GM23338 (cell line): ENCODE measurements around the gene CEMIP2. TPM values are rescaled to one million over a fixed set of nuclear protein-coding genes. Genes with fewer than 3 reads are reported as not detected.

Experiments used
- ATAC-seq: fragments of 200-7000 bp; cut with Tn5 transposase; 3 replicates; pipeline ENCODE4 v1.9.1; 2020
- DNase-seq: peaks from one replicate; pipeline ENCODE4 v3.0.0-alpha.2; 2015; ENCODE audit warnings: low spot score
- H2AFZ ChIP-seq: fragments of 200-600 bp; sonication (generic); 2 replicates; pipeline ENCODE4 v1.8.0; 2016; ENCODE audit warnings: antibody characterized with exemption, mild to moderate bottlenecking, moderate library complexity
- H3F3A ChIP-seq: fragments of 200-600 bp; sonication (generic); replicated peaks from 2 replicates; pipeline ENCODE4 v1.8.0; 2017; ENCODE audit warnings: antibody characterized with exemption, mixed run types, low read depth
- H3K27ac ChIP-seq: fragments of 200-600 bp; sonication (generic); 2 replicates; pipeline ENCODE4 v1.6.1; 2016; ENCODE audit warnings: low read depth
- H3K27me3 ChIP-seq: fragments of 200-600 bp; sonication (generic); 2 replicates; pipeline ENCODE4 v1.8.0; 2016; ENCODE audit warnings: mild to moderate bottlenecking, mixed run types, moderate library complexity; ENCODE audit not compliant: insufficient read depth
- H3K36me3 ChIP-seq: fragments of 200-600 bp; sonication (generic); 2 replicates; pipeline ENCODE4 v1.8.0; 2016; ENCODE audit warnings: mild to moderate bottlenecking; ENCODE audit not compliant: insufficient read depth
- H3K4me1 ChIP-seq: fragments of 200-600 bp; sonication (generic); 2 replicates; pipeline ENCODE4 v1.8.0; 2016; ENCODE audit warnings: mild to moderate bottlenecking, moderate library complexity; ENCODE audit not compliant: insufficient read depth
- H3K4me2 ChIP-seq: fragments of 200-600 bp; sonication (generic); 2 replicates; pipeline ENCODE4 v1.7.1; 2017; ENCODE audit warnings: mixed run types
- H3K4me3 ChIP-seq: fragments of 200-600 bp; sonication (generic); 2 replicates; pipeline ENCODE4 v1.6.1; 2016; ENCODE audit warnings: mixed run types
- H3K79me2 ChIP-seq: fragments of 200-600 bp; sonication (generic); replicated peaks from 2 replicates; pipeline ENCODE4 v1.8.0; 2017; ENCODE audit warnings: mild to moderate bottlenecking; ENCODE audit not compliant: insufficient read depth
- H3K9me2 ChIP-seq: fragments of 200-600 bp; sonication (generic); 2 replicates; pipeline ENCODE4 v1.8.0; 2017; ENCODE audit not compliant: insufficient read depth
- H4K20me1 ChIP-seq: fragments of 200-600 bp; sonication (generic); replicated peaks from 2 replicates; pipeline ENCODE4 v1.8.0; 2017; ENCODE audit warnings: mild to moderate bottlenecking; ENCODE audit not compliant: insufficient read depth
- H3K27ac Mint-ChIP-seq: 2 replicates; pipeline ENCODE4 v1.8.0; 2020; ENCODE audit warnings: inconsistent platforms, mild to moderate bottlenecking, moderate library complexity, mixed read lengths
- H3K27me3 Mint-ChIP-seq: 3 replicates; pipeline ENCODE4 v1.8.0; 2022; ENCODE audit warnings: low read depth, mild to moderate bottlenecking, moderate library complexity, mixed read lengths, inconsistent platforms; ENCODE audit not compliant: insufficient read depth, poor library complexity
- H3K36me3 Mint-ChIP-seq: 3 replicates; pipeline ENCODE4 v1.8.0; 2021; ENCODE audit warnings: low read depth, mild to moderate bottlenecking, inconsistent platforms, moderate library complexity, mixed read lengths
- H3K4me1 Mint-ChIP-seq: 3 replicates; pipeline ENCODE4 v1.8.0; 2020; ENCODE audit warnings: mild to moderate bottlenecking, inconsistent platforms, mixed read lengths
- H3K4me3 Mint-ChIP-seq: 3 replicates; pipeline ENCODE4 v1.8.0; 2021; ENCODE audit warnings: moderate library complexity, mild to moderate bottlenecking, inconsistent platforms, mixed read lengths
- H3K9me3 Mint-ChIP-seq: 3 replicates; pipeline ENCODE4 v1.8.0; 2020; ENCODE audit warnings: moderate library complexity, mild to moderate bottlenecking, inconsistent platforms, mixed read lengths
- CREB1 ChIP-seq: fragments of 250-450 bp; sonication (Bioruptor Pico); IDR thresholded peaks from 2 replicates; pipeline ENCODE4 v1.5.0; 2020; ENCODE audit warnings: low read depth, mild to moderate bottlenecking, moderate library complexity
- EZH2 ChIP-seq: fragments of 200-600 bp; sonication (generic); IDR thresholded peaks from one replicate; pipeline ENCODE4 v1.8.0; 2017; ENCODE audit warnings: antibody characterized with exemption, mild to moderate bottlenecking, low read depth; ENCODE audit not compliant: unreplicated experiment
- NANOG ChIP-seq: IDR thresholded peaks from 2 replicates; pipeline ENCODE4 v1.6.1; 2016; ENCODE audit warnings: antibody characterized with exemption, borderline replicate concordance
- POLR2AphosphoS5 ChIP-seq: IDR thresholded peaks from 2 replicates; pipeline ENCODE4 v1.6.1; 2016; ENCODE audit warnings: antibody characterized with exemption, low read depth
- STAT1 ChIP-seq: IDR thresholded peaks from one replicate; pipeline ENCODE4 v1.6.1; 2016; ENCODE audit warnings: antibody characterized with exemption; ENCODE audit not compliant: unreplicated experiment
- ZNF114 ChIP-seq: fragments of 250-450 bp; sonication (Bioruptor Pico); IDR thresholded peaks from 2 replicates; pipeline ENCODE4 v1.5.0; 2020; ENCODE audit warnings: mild to moderate bottlenecking, moderate library complexity
- ZNF331 ChIP-seq: fragments of 250-450 bp; sonication (Bioruptor Pico); IDR thresholded peaks from 2 replicates; pipeline ENCODE4 v1.5.0; 2020; ENCODE audit warnings: low read depth, mild to moderate bottlenecking, moderate library complexity
- ZNF462 ChIP-seq: fragments of 250-450 bp; sonication (Bioruptor Pico); IDR thresholded peaks from 2 replicates; pipeline ENCODE4 v1.5.0; 2020; ENCODE audit warnings: mild to moderate bottlenecking, moderate library complexity
- polyA plus RNA-seq: library from polyadenylated mRNA; unstranded; fragments of >200 nt; fragmentation: Nextera tagmentation; extraction: Ambion mirVana; gene quantifications from 2 replicates; pipeline ENCODE4 v1.2.1, GENCODE V29; 2016
- total RNA-seq: library from RNA; depleted of rRNA; stranded (reverse); fragments of >200 nt; shearing (Covaris generic); gene quantifications from 2 replicates; pipeline ENCODE4 v1.2.3, GENCODE V29; 2014

The CEMIP2 gene
- total and polyA plus RNA-seq, 2 experiments from 2014 or later: 23.0 to 76.7 TPM

- TF ChIP-seq ZNF462 (CRISPR knock-in tag) (no peak), POLR2AphosphoS5 (peak; percentile 77)
Measured at GRCh38 chr9:71768388-71769174, at the start of gene CEMIP2 (continued).

GRCh38 chr9:71816916-71817451 lies 48.7 kb upstream of the CEMIP2 start:
- Mint-ChIP-seq H3K27ac (no peak overlapping the region), H3K4me3 (no peak overlapping the region), H3K9me3 (no peaks in the 10 kb centered on the region), H3K4me1 (peaks cover 16% of the 10 kb centered on the region), H3K36me3 (no peaks in the 10 kb centered on the region), H3K27me3 (no peaks in the 10 kb centered on the region)
- ATAC-seq: peak; percentile 38; the same call in 2 of the 3 replicates
- Histone ChIP-seq H3K27me3 (no peaks in the 10 kb centered on the region), H3K4me2 (no peak overlapping the region), H3K27ac (no peak overlapping the region), H3K4me1 (peaks cover 9% of the 10 kb centered on the region; the same call in 1 of the 2 replicates), H3K9me2 (no peaks in the 10 kb centered on the region), H3K4me3 (no peak overlapping the region), H3K79me2 (no peaks in the 10 kb centered on the region), H3K36me3 (no peaks in the 10 kb centered on the region), H2AFZ (peak overlapping the region; percentile 44), H3F3A (no peaks in the 10 kb centered on the region), H4K20me1 (no peaks in the 10 kb centered on the region)
- no peak for DNase-seq
- no peak for TF ChIP-seq CREB1 (CRISPR knock-in tag)
- no peak for TF ChIP-seq ZNF331 (CRISPR knock-in tag)
- TF ChIP-seq NANOG: no peak
- TF ChIP-seq ZNF462 (CRISPR knock-in tag): no peak
- no peak for TF ChIP-seq STAT1
- no peak for TF ChIP-seq EZH2
- TF ChIP-seq ZNF114: no peak
- no peak for TF ChIP-seq POLR2AphosphoS5
